OCI-LY3 (cell line): ENCODE results near the gene ERC2.

Experiments used
- H2AFZ ChIP-seq: fragments of 200-600, 300-600 bp; shearing (Covaris generic); 2 replicates; pipeline ENCODE4 v1.6.0; 2014; ENCODE audit warnings: antibody characterized with exemption, low read depth, low read length
- H3K27ac ChIP-seq: fragments of 200-600, 300-600 bp; sonication (generic); 2 replicates; pipeline ENCODE4 v1.5.1; 2014; ENCODE audit warnings: mild to moderate bottlenecking, low read length, moderate library complexity, mixed read lengths
- H3K27me3 ChIP-seq: fragments of 200-600, 300-600 bp; sonication (generic); 2 replicates; pipeline ENCODE4 v1.6.1; 2014; ENCODE audit warnings: low read depth, low read length, mixed read lengths
- H3K36me3 ChIP-seq: fragments of 200-600, 300-600 bp; sonication (generic); replicated peaks from 2 replicates; pipeline ENCODE3; 2014; ENCODE audit warnings: low read depth, low read length, mixed read lengths
- H3K4me1 ChIP-seq: fragments of 300-600, 200-600 bp; sonication (generic); 2 replicates; pipeline ENCODE4 v1.6.1; 2014; ENCODE audit warnings: low read length, mixed read lengths
- H3K4me2 ChIP-seq: fragments of 200-600, 300-600 bp; sonication (generic); 2 replicates; pipeline ENCODE4 v1.6.1; 2014; ENCODE audit warnings: low read length, mixed read lengths
- H3K4me3 ChIP-seq: fragments of 300-600, 200-600 bp; sonication (generic); 2 replicates; pipeline ENCODE4 v1.5.1; 2014; ENCODE audit warnings: antibody characterized with exemption, mild to moderate bottlenecking, low read length, moderate library complexity
- H3K79me2 ChIP-seq: fragments of 300-600, 200-600 bp; shearing (Covaris generic); 2 replicates; pipeline ENCODE4 v1.6.1; 2014; ENCODE audit warnings: mild to moderate bottlenecking, low read length, mixed read lengths
- H3K9ac ChIP-seq: fragments of 300-600, 200-600 bp; shearing (Covaris generic); 2 replicates; pipeline ENCODE4 v1.6.0; 2014; ENCODE audit warnings: mild to moderate bottlenecking, low read length, moderate library complexity
- H3K9me3 ChIP-seq: fragments of 200-600, 300-600 bp; shearing (Covaris generic); 2 replicates; pipeline ENCODE4 v1.6.1; 2014; ENCODE audit warnings: low read length, mixed read lengths; ENCODE audit not compliant: insufficient read depth
- H4K20me1 ChIP-seq: fragments of 200-600, 300-600 bp; sonication (generic); 2 replicates; pipeline ENCODE4 v1.6.1; 2016; ENCODE audit warnings: low read length, mixed read lengths; ENCODE audit not compliant: insufficient read depth
- EZH2phosphoT487 ChIP-seq: fragments of 200-600 bp; shearing (Covaris generic); IDR thresholded peaks from 2 replicates; pipeline ENCODE4 v1.6.1; 2018; ENCODE audit warnings: antibody characterized with exemption, mixed run types, low read depth
- TF ChIP-seq, protein P1 (sequence below): fragments of 200-600, 300-600 bp; sonication (generic); IDR thresholded peaks from 2 replicates; pipeline ENCODE4 v1.5.1; 2014; ENCODE audit warnings: antibody characterized with exemption, low read length, low read depth

ERC2 gene

DNA sequence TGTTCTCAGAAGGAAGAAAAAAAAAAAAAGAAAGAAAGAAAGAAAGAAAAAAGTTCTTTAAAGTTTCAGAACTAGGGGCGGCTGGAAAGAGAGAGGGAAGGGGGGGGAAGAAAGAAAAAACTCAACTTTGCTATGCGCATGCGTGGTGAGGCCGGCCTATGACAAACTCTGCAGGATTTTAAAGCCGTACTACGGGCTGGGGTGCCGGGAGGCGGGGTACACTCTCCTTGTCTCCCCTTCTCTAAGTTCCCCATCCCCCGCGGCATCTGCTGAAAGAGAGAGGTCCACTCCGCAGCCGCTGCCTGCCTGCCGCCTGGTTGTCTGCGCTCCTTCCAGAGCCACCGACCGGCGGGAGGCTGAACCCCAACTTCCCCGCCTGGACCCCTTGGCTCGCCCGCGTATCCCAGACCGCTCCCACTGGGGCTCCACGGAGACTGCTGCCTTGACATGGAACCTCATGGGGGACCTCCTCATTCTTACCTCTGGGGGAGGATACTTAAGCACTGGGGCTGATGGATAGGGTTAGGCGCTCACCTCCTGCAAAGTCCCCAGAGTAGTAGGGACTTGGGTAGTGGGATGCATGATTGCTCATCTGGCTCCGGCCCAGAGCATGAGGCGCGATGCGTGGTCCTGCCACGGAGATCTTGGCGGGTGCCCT, 979.7 kb downstream of the ERC2 start:
- no peak for TF ChIP-seq EZH2phosphoT487
- TF ChIP-seq, protein P1, sequence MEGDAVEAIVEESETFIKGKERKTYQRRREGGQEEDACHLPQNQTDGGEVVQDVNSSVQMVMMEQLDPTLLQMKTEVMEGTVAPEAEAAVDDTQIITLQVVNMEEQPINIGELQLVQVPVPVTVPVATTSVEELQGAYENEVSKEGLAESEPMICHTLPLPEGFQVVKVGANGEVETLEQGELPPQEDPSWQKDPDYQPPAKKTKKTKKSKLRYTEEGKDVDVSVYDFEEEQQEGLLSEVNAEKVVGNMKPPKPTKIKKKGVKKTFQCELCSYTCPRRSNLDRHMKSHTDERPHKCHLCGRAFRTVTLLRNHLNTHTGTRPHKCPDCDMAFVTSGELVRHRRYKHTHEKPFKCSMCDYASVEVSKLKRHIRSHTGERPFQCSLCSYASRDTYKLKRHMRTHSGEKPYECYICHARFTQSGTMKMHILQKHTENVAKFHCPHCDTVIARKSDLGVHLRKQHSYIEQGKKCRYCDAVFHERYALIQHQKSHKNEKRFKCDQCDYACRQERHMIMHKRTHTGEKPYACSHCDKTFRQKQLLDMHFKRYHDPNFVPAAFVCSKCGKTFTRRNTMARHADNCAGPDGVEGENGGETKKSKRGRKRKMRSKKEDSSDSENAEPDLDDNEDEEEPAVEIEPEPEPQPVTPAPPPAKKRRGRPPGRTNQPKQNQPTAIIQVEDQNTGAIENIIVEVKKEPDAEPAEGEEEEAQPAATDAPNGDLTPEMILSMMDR: no peak
- peaks cover 9% of the 10 kb centered on the region; the same call in 1 of the 2 replicates for H3K4me1 ChIP-seq
- H3K27ac ChIP-seq: no peak overlapping the region
- H4K20me1 ChIP-seq: no peaks in the 10 kb centered on the region
- H3K9ac ChIP-seq: peak overlapping the region; percentile 56
- no peaks in the 10 kb centered on the region; the same call in 1 of the 2 replicates for H3K9me3 ChIP-seq
- peaks cover 15% of the 10 kb centered on the region for H3K27me3 ChIP-seq
- H2AFZ ChIP-seq: peak overlapping the region; percentile 97
- H3K36me3 ChIP-seq: no peaks in the 10 kb centered on the region
- H3K4me3 ChIP-seq: peak overlapping the region; percentile 84
- no peaks in the 10 kb centered on the region for H3K79me2 ChIP-seq
- peak overlapping the region; percentile 98 for H3K4me2 ChIP-seq

DNA sequence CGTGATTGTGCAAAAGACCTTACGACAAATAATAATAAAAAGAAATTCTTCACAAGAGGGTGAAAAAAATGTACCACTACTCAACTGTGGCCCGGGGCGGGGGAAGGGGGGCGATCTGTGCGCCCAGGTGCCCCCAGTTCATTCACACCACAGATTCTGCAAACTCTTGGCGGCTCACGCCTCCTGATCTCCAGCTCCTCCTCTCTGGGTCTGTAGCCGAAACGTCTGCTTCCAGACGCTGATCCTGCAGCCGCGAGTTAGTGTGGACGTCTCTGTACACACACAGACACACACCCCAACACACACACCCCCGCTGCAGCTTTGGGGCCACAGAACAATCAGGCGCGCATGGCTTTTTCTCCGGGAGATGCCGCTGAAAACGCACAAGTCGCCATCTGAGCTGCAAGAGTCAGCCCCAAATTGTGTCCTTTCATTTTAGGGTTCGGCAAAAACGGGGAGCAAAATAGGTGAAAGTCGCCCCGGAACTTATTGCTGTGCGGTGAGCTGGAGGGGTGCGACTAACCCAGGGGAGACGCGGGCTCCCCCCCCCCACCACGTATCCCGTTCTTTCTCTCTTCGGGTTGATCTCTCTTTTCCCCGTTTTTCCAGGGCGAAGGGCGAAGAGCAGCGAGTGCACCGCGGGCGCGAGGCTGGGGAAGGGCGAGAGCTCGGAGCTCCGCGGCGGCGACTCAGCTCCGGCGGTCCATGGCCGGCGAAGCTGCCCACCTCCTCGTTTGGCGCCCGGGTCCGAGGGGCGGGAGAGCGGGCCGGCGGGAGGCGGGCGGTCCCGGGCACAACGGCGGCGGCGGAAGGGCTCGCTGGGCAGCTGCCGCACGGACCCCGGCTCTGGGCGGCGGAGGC, 980.7 kb downstream of the ERC2 start:
- H3K9ac ChIP-seq: peak overlapping the region; percentile 56

DNA sequence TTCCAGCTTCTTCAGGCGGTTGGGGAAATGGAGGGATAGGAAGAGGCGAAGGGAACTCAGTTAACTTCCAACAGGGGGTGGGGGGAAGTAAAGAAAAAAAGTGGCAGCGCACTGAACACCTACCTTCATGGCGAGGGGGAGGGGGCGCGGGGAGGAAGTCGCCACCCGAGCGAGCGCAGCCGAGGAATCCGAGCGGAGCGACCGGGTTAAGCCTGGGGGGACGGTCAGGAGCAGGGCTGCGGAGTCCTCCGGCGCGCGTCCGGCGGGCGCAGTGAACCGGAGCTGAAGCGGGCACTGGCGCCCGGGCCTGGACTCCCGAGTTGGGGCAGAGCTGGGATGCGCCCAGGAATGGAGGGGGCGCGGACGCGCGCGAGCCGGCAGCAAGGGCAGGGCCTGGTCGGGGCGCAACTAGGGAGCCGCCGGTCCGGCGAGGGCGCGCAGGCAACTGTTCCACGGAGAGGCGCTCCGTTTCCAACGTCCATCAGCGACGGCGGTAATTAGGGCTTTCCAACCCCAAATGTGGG, 981.3 kb downstream of the ERC2 start, which contains the start of gene WNT5A:
Gene WNT5A (minus strand): TSS at position 450 of the 524 bp plus-strand sequence. CDS start 321 bp downstream, at position 129.
- H3K4me1 ChIP-seq: peaks cover 9% of the 10 kb centered on the region; the same call in 1 of the 2 replicates
- peaks cover 15% of the 10 kb centered on the region; the same call in 1 of the 2 replicates for H3K27me3 ChIP-seq
- peak within 1 kb of the TSS; percentile 84 for H3K4me3 ChIP-seq
- no peaks in the 10 kb centered on the region for H3K36me3 ChIP-seq
- H2AFZ ChIP-seq: peak within 1 kb of the TSS; percentile 97
- no peaks in the 10 kb centered on the region for H3K9me3 ChIP-seq
- peak within 1 kb of the TSS; percentile 56 for H3K9ac ChIP-seq
- H4K20me1 ChIP-seq: no peaks in the 10 kb centered on the region
- TF ChIP-seq, protein P1: no peak
- no peak for TF ChIP-seq EZH2phosphoT487
- H3K4me2 ChIP-seq: peak within 1 kb of the TSS; percentile 98
- H3K27ac ChIP-seq: no peak within 1 kb of the TSS
- H3K79me2 ChIP-seq: no peaks in the 10 kb centered on the region

More for the DNA sequence above, 980.7 kb downstream of the ERC2 start:
- Histone ChIP-seq H3K79me2 (no peaks in the 10 kb centered on the region), H3K4me1 (peaks cover 9% of the 10 kb centered on the region; the same call in 1 of the 2 replicates), H3K9me3 (no peaks in the 10 kb centered on the region; the same call in 1 of the 2 replicates), H3K4me2 (peak overlapping the region; percentile 98), H3K27ac (no peak overlapping the region), H2AFZ (peak overlapping the region; percentile 97), H3K4me3 (peak overlapping the region; percentile 84), H3K36me3 (no peaks in the 10 kb centered on the region), H3K27me3 (peaks cover 15% of the 10 kb centered on the region; the same call in 1 of the 2 replicates), H4K20me1 (no peaks in the 10 kb centered on the region)
- TF ChIP-seq, protein P1: no peak
- no peak for TF ChIP-seq EZH2phosphoT487
